HL-60 (cell line): ENCODE data around the gene PRKD1.

Experiments used
- DNase-seq, 2 experiments: peaks; one replicate each; pipeline ENCODE4 v3.0.0-alpha.2; 2010 to 2020; ENCODE audit warnings: low read depth in 1 of 2, low spot score in 1 of 2
- H3K27ac ChIP-seq: fragments of 250-450 bp; sonication (Bioruptor Pico); replicated peaks from 2 replicates; pipeline ENCODE4 v1.5.1; 2020; ENCODE audit warnings: mild to moderate bottlenecking, moderate library complexity
- H3K27me3 ChIP-seq: fragments of 250-450 bp; sonication (Bioruptor Pico); 2 replicates; pipeline ENCODE4 v1.5.1; 2021; ENCODE audit warnings: mild to moderate bottlenecking, moderate library complexity; ENCODE audit not compliant: insufficient read depth, poor library complexity, severe bottlenecking
- H3K4me3 ChIP-seq: replicated peaks from 2 replicates; pipeline ENCODE4 v1.5.1; 2011; ENCODE audit warnings: mild to moderate bottlenecking, control low read depth, low read length; ENCODE audit not compliant: insufficient read depth
- CTCF ChIP-seq: IDR thresholded peaks from one replicate; pipeline ENCODE4 v1.5.1; 2011; ENCODE audit warnings: low read length, control low read depth, inconsistent platforms; ENCODE audit not compliant: insufficient read depth
- GABPA ChIP-seq: IDR thresholded peaks from 2 replicates; pipeline ENCODE4 v1.6.1; 2012; ENCODE audit warnings: low read depth
- POLR2AphosphoS5 ChIP-seq: IDR thresholded peaks from 2 replicates; pipeline ENCODE4 v1.6.1; 2012; ENCODE audit warnings: low read depth
- REST ChIP-seq: IDR thresholded peaks from 2 replicates; pipeline ENCODE4 v1.6.1; 2012; ENCODE audit warnings: low read depth; ENCODE audit not compliant: insufficient replicate concordance
- SPI1 ChIP-seq: IDR thresholded peaks from 2 replicates; pipeline ENCODE4 v1.6.1; 2012; ENCODE audit warnings: low read depth, mild to moderate bottlenecking, borderline replicate concordance

PRKD1 gene

GRCh38 chr14:29740491-29740890, 187.2 kb downstream of the PRKD1 start:
- Histone ChIP-seq H3K4me3 (no peak overlapping the region), H3K27ac (no peak overlapping the region), H3K27me3 (no peaks in the 10 kb centered on the region)
- no peak for TF ChIP-seq SPI1
- TF ChIP-seq GABPA: no peak
- TF ChIP-seq REST: no peak
- TF ChIP-seq POLR2AphosphoS5: no peak
- no peak for TF ChIP-seq CTCF
- DNase-seq: no peak

- Histone ChIP-seq H3K4me3 (no peak overlapping the region), H3K27ac (no peak overlapping the region), H3K27me3 (no peaks in the 10 kb centered on the region)
- DNase-seq: no peak
- no peak for TF ChIP-seq SPI1
- no peak for TF ChIP-seq POLR2AphosphoS5
- TF ChIP-seq REST: no peak
- TF ChIP-seq GABPA: no peak
- TF ChIP-seq CTCF: no peak
Measured at GRCh38 chr14:29738950-29739349, 188.7 kb downstream of the PRKD1 start.

GRCh38 chr14:29738056-29738455, 189.6 kb downstream of the PRKD1 start:
- no peak overlapping the region for H3K4me3 ChIP-seq
- no peak for DNase-seq
- H3K27ac ChIP-seq: no peak overlapping the region
- H3K27me3 ChIP-seq: no peaks in the 10 kb centered on the region
- TF ChIP-seq CTCF (no peak), POLR2AphosphoS5 (no peak), REST (no peak), GABPA (no peak), SPI1 (no peak)
